SU-DHL-6 (cell line): ENCODE results near the gene SLC24A3.

Source experiments
- CTCF ChIP-seq: fragments of 200-600 bp; sonication (generic); IDR thresholded peaks from one replicate; pipeline ENCODE4 v1.5.1; 2017; ENCODE audit warnings: antibody characterized with exemption, mild to moderate bottlenecking, low read length, moderate library complexity; ENCODE audit not compliant: insufficient read depth, poor library complexity, severe bottlenecking
- EZH2phosphoT487 ChIP-seq: fragments of 200-600 bp; sonication (generic), shearing (Covaris generic); conservative IDR thresholded peaks from 2 replicates; pipeline ENCODE4 v1.6.1; 2018; ENCODE audit warnings: mild to moderate bottlenecking, antibody characterized with exemption, low read length, moderate library complexity, mixed read lengths

DNA sequence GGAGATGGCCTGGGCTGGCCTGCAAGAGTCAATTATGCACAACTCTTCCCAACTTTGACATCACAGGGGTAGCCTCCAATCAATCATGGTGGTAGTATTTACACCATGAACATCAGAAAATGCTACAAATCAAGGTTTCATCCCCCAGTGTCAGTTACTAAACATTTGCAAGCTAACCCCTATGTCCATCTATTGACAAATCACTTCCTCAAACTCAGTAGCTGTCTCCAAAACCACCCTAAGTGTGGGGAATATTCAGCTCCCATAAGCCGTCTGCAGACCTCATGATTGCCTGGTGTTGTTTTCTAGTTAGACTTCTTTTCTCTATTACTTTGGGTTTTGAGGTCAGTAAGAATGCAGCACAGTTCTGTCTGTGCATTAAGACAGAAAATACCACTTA is 344.8 kb downstream of the SLC24A3 start:
- TF ChIP-seq CTCF: no peak
- TF ChIP-seq EZH2phosphoT487: no peak
